ENCODE results near the gene PDE10A.

PDE10A gene

GRCh38 chr6:165447141-165447540 is 215.9 kb downstream of the PDE10A start:
- H4K20me1 ChIP-seq (ENCODE audit: insufficient read depth, low read length): no peaks in the 10 kb centered on the region
- TF ChIP-seq EZH2 (IDR thresholded peaks at IDR 0.05; ENCODE audit: borderline replicate concordance, low read length) (no peak), CTCF (IDR thresholded peaks at IDR 0.05; ENCODE audit: low read length) (no peak)
- H3K27me3 ChIP-seq (ENCODE audit: insufficient read depth, low read length): no peaks in the 10 kb centered on the region
- H3K27ac ChIP-seq (ENCODE audit: low read depth, low read length, poor library complexity, severe bottlenecking): no peak overlapping the region
- H2AFZ ChIP-seq (ENCODE audit: low read length): no peak overlapping the region
- no peaks in the 10 kb centered on the region for H3K9me3 ChIP-seq (ENCODE audit: low read length)
- no peaks in the 10 kb centered on the region for H3F3A ChIP-seq (ENCODE audit: insufficient read depth, low read length)
- H3K4me3 ChIP-seq (ENCODE audit: low read depth, low read length, poor library complexity, severe bottlenecking): no peak overlapping the region
- no peaks in the 10 kb centered on the region for H3K4me1 ChIP-seq (ENCODE audit: insufficient read depth, low read length, severe bottlenecking)
- no peaks in the 10 kb centered on the region for H3K36me3 ChIP-seq (ENCODE audit: insufficient read depth, low read length)
- no peaks in the 10 kb centered on the region for H3K9me2 ChIP-seq (ENCODE audit: low read depth, low read length)
- no peak overlapping the region for H3K9ac ChIP-seq (ENCODE audit: low read length)
- no peaks in the 10 kb centered on the region for H3K79me2 ChIP-seq (ENCODE audit: insufficient read depth, low read length)
- no peak overlapping the region for H3K4me2 ChIP-seq (ENCODE audit: low read length)

GRCh38 chr6:165446331-165446730 is 216.7 kb downstream of the PDE10A start:
- H3F3A ChIP-seq (ENCODE audit: insufficient read depth, low read length): no peaks in the 10 kb centered on the region
- H4K20me1 ChIP-seq (ENCODE audit: insufficient read depth, low read length): no peaks in the 10 kb centered on the region
- H3K9ac ChIP-seq (ENCODE audit: low read length): no peak overlapping the region
- no peaks in the 10 kb centered on the region for H3K9me2 ChIP-seq (ENCODE audit: low read depth, low read length)
- H2AFZ ChIP-seq (ENCODE audit: low read length): no peak overlapping the region
- H3K4me2 ChIP-seq (ENCODE audit: low read length): no peak overlapping the region
- H3K36me3 ChIP-seq (ENCODE audit: insufficient read depth, low read length): no peaks in the 10 kb centered on the region
- H3K4me1 ChIP-seq (ENCODE audit: insufficient read depth, low read length, severe bottlenecking): no peaks in the 10 kb centered on the region
- no peaks in the 10 kb centered on the region for H3K9me3 ChIP-seq (ENCODE audit: low read length)
- TF ChIP-seq EZH2 (IDR thresholded peaks at IDR 0.05; ENCODE audit: borderline replicate concordance, low read length) (no peak), CTCF (IDR thresholded peaks at IDR 0.05; ENCODE audit: low read length) (no peak)
- H3K4me3 ChIP-seq (ENCODE audit: low read depth, low read length, poor library complexity, severe bottlenecking): no peak overlapping the region
- H3K27ac ChIP-seq (ENCODE audit: low read depth, low read length, poor library complexity, severe bottlenecking): no peak overlapping the region
- no peaks in the 10 kb centered on the region for H3K79me2 ChIP-seq (ENCODE audit: insufficient read depth, low read length)
- no peaks in the 10 kb centered on the region for H3K27me3 ChIP-seq (ENCODE audit: insufficient read depth, low read length)

GRCh38 chr6:165443462-165443861 is 219.6 kb downstream of the PDE10A start:
- no peak for TF ChIP-seq EZH2 (IDR thresholded peaks at IDR 0.05; ENCODE audit: borderline replicate concordance, low read length)
- TF ChIP-seq CTCF (IDR thresholded peaks at IDR 0.05; ENCODE audit: low read length): no peak
- no peaks in the 10 kb centered on the region for H3K9me3 ChIP-seq (ENCODE audit: low read length)
- no peak overlapping the region for H3K9ac ChIP-seq (ENCODE audit: low read length)
- H3K27me3 ChIP-seq (ENCODE audit: insufficient read depth, low read length): no peaks in the 10 kb centered on the region
- no peak overlapping the region for H3K4me2 ChIP-seq (ENCODE audit: low read length)
- no peak overlapping the region for H3K27ac ChIP-seq (ENCODE audit: low read depth, low read length, poor library complexity, severe bottlenecking)
- no peaks in the 10 kb centered on the region for H4K20me1 ChIP-seq (ENCODE audit: insufficient read depth, low read length)
- H3K4me1 ChIP-seq (ENCODE audit: insufficient read depth, low read length, severe bottlenecking): no peaks in the 10 kb centered on the region
- H3K36me3 ChIP-seq (ENCODE audit: insufficient read depth, low read length): no peaks in the 10 kb centered on the region
- no peaks in the 10 kb centered on the region for H3K9me2 ChIP-seq (ENCODE audit: low read depth, low read length)
- no peaks in the 10 kb centered on the region for H3K79me2 ChIP-seq (ENCODE audit: insufficient read depth, low read length)
- no peak overlapping the region for H3K4me3 ChIP-seq (ENCODE audit: low read depth, low read length, poor library complexity, severe bottlenecking)
- H3F3A ChIP-seq (ENCODE audit: insufficient read depth, low read length): no peaks in the 10 kb centered on the region
- no peak overlapping the region for H2AFZ ChIP-seq (ENCODE audit: low read length)

All from OCI-LY1 (cell line).